IMR-90 (cell line): ENCODE results near the gene TMC4. TPM values are rescaled to one million over a fixed set of nuclear protein-coding genes. Genes with fewer than 3 reads are reported as not detected.

Source experiments
- ATAC-seq: fragments of 200-7000 bp; cut with Tn5 transposase; 2 replicates; pipeline ENCODE4 v1.9.1; 2020; ENCODE audit warnings: low read depth, mild to moderate bottlenecking, moderate library complexity
- BruUV-seq: library from RNA; stranded (reverse); fragments of 400-500 nt; replicated peaks from 2 replicates; lab custom pipeline; 2021; lab: Mats Ljungman, UMichigan
- CTCF ChIA-PET: fragments of 300-600 bp; formaldehyde crosslinking; extraction: SDS; loops from one replicate; lab custom pipeline; 2021; ENCODE audit warnings: antibody characterized with exemption; lab: Yijun Ruan, JAX
- POLR2A ChIA-PET: fragments of 300-600 bp; sonication (Branson Sonifier 250); formaldehyde crosslinking; loops from one replicate; lab custom pipeline; 2022; ENCODE audit warnings: antibody characterized with exemption; ENCODE audit not compliant: unreplicated experiment; lab: Charles Lee
- DNase-seq: peaks from one replicate; pipeline ENCODE4 v3.0.0; 2013
- H2AFZ ChIP-seq: replicated peaks from 2 replicates; pipeline ENCODE3; 2013; ENCODE audit warnings: low read length, mild to moderate bottlenecking; ENCODE audit not compliant: poor library complexity
- H2AK5ac ChIP-seq: 2 replicates; pipeline ENCODE4 v1.6.1; 2013; ENCODE audit warnings: low read depth, low read length, inconsistent platforms
- H2AK9ac ChIP-seq: replicated peaks from 2 replicates; pipeline ENCODE3; 2013; ENCODE audit warnings: mild to moderate bottlenecking, low read depth, low read length, moderate library complexity; ENCODE audit not compliant: poor library complexity
- H2BK120ac ChIP-seq: 2 replicates; pipeline ENCODE4 v1.6.1; 2013; ENCODE audit warnings: low read depth, low read length, inconsistent platforms
- H2BK15ac ChIP-seq: 3 replicates; pipeline ENCODE4 v1.6.1; 2013; ENCODE audit warnings: low read depth, low read length, inconsistent platforms
- H2BK20ac ChIP-seq: 2 replicates; pipeline ENCODE4 v1.6.1; 2013; ENCODE audit warnings: low read depth, mild to moderate bottlenecking, inconsistent platforms, low read length, moderate library complexity
- H2BK5ac ChIP-seq: 2 replicates; pipeline ENCODE4 v1.6.1; 2013; ENCODE audit warnings: mild to moderate bottlenecking, low read depth, low read length, inconsistent platforms; ENCODE audit not compliant: poor library complexity, severe bottlenecking
- H3K14ac ChIP-seq: replicated peaks from 2 replicates; pipeline ENCODE4 v1.6.1; 2013; ENCODE audit warnings: low read depth, low read length, inconsistent platforms
- H3K18ac ChIP-seq: 2 replicates; pipeline ENCODE4 v1.6.1; 2013; ENCODE audit warnings: low read depth, low read length, control low read depth
- H3K23ac ChIP-seq: 2 replicates; pipeline ENCODE4 v1.6.1; 2013; ENCODE audit warnings: low read depth, low read length, inconsistent platforms
- H3K27ac ChIP-seq: 2 replicates; pipeline ENCODE4 v1.5.1; 2013; ENCODE audit warnings: mild to moderate bottlenecking, control low read depth, low read length; ENCODE audit not compliant: insufficient read depth
- H3K27me3 ChIP-seq: 2 replicates; pipeline ENCODE4 v1.6.1; 2013; ENCODE audit warnings: low read length; ENCODE audit not compliant: control insufficient read depth, insufficient read depth
- H3K36me3 ChIP-seq: 2 replicates; pipeline ENCODE4 v1.6.1; 2013; ENCODE audit warnings: low read length, mixed read lengths; ENCODE audit not compliant: control insufficient read depth, insufficient read depth
- H3K4ac ChIP-seq: 2 replicates; pipeline ENCODE4 v1.6.1; 2013; ENCODE audit warnings: low read depth, low read length, inconsistent platforms
- H3K4me1 ChIP-seq: 2 replicates; pipeline ENCODE4 v1.6.1; 2013; ENCODE audit warnings: low read length, mixed read lengths; ENCODE audit not compliant: control insufficient read depth, insufficient read depth
- H3K4me2 ChIP-seq: 2 replicates; pipeline ENCODE4 v1.6.1; 2013; ENCODE audit warnings: low read depth, mild to moderate bottlenecking, control low read depth, low read length, moderate library complexity
- H3K4me3 ChIP-seq: 2 replicates; pipeline ENCODE4 v1.5.1; 2013; ENCODE audit warnings: low read depth, mild to moderate bottlenecking, control low read depth, low read length, moderate library complexity; ENCODE audit not compliant: insufficient read depth
- H3K56ac ChIP-seq: 2 replicates; pipeline ENCODE4 v1.6.1; 2013; ENCODE audit warnings: low read length, inconsistent platforms; ENCODE audit not compliant: insufficient read depth; ENCODE audit errors: extremely low read depth
- H3K79me1 ChIP-seq, 2 experiments: 2 replicates each; pipeline ENCODE4 v1.6.1; 2013; ENCODE audit warnings: low read length in 2 of 2, inconsistent platforms in 1 of 2, low read depth in 1 of 2
- H3K9ac ChIP-seq: 2 replicates; pipeline ENCODE4 v1.6.1; 2013; ENCODE audit warnings: low read depth, low read length, control low read depth
- H3K9me1 ChIP-seq: 2 replicates; pipeline ENCODE4 v1.6.1; 2013; ENCODE audit warnings: low read length, inconsistent platforms; ENCODE audit not compliant: insufficient read depth
- H3K9me3 ChIP-seq: 2 replicates; pipeline ENCODE4 v1.6.1; 2013; ENCODE audit warnings: low read length; ENCODE audit not compliant: control insufficient read depth, insufficient read depth
- H4K20me1 ChIP-seq: 2 replicates; pipeline ENCODE4 v1.6.1; 2013; ENCODE audit warnings: low read length, inconsistent platforms; ENCODE audit not compliant: insufficient read depth
- H4K5ac ChIP-seq: 2 replicates; pipeline ENCODE4 v1.6.1; 2013; ENCODE audit warnings: mild to moderate bottlenecking, low read depth, low read length, control low read depth
- H4K8ac ChIP-seq, 2 experiments: 2 replicates each; pipeline ENCODE4 v1.6.1; 2013; ENCODE audit warnings: low read depth in 2 of 2, low read length in 2 of 2, control low read depth in 1 of 2, inconsistent platforms in 1 of 2
- H4K91ac ChIP-seq: 2 replicates; pipeline ENCODE4 v1.6.1; 2013; ENCODE audit warnings: low read depth, low read length, inconsistent platforms; ENCODE audit not compliant: insufficient read depth
- BHLHE40 ChIP-seq: fragments of 150-350 bp; IDR thresholded peaks from 2 replicates; pipeline ENCODE4 v1.6.1; 2016; ENCODE audit warnings: mild to moderate bottlenecking, low read depth, low read length
- CEBPB ChIP-seq: IDR thresholded peaks from 2 replicates; pipeline ENCODE4 v1.6.1; 2012; ENCODE audit warnings: low read depth, low read length, improper control_type of control experiment
- CHD1 ChIP-seq: IDR thresholded peaks from 2 replicates; pipeline ENCODE4 v1.6.1; 2012; ENCODE audit warnings: low read depth, low read length, improper control_type of control experiment
- ELK1 ChIP-seq: fragments of 150-350 bp; IDR thresholded peaks from 2 replicates; pipeline ENCODE4 v1.6.1; 2016; ENCODE audit warnings: low read depth, mild to moderate bottlenecking, low read length, moderate library complexity, borderline replicate concordance
- FOS ChIP-seq: fragments of 150-350 bp; IDR thresholded peaks from 2 replicates; pipeline ENCODE4 v1.6.1; 2016; ENCODE audit warnings: low read depth, low read length
- NFE2L2 ChIP-seq: fragments of 150-350 bp; IDR thresholded peaks from 2 replicates; pipeline ENCODE4 v1.6.1; 2016; ENCODE audit warnings: low read depth, mild to moderate bottlenecking, low read length
- POLR2A ChIP-seq: IDR thresholded peaks from 2 replicates; pipeline ENCODE4 v1.6.1; 2012; ENCODE audit warnings: mild to moderate bottlenecking, low read depth, low read length
- RAD21 ChIP-seq: IDR thresholded peaks from 2 replicates; pipeline ENCODE4 v1.6.1; 2012; ENCODE audit warnings: low read length, improper control_type of control experiment
- RFX5 ChIP-seq: IDR thresholded peaks from 2 replicates; pipeline ENCODE4 v1.8.0; 2012; ENCODE audit warnings: low read depth, mild to moderate bottlenecking, low read length, moderate library complexity
- SMC3 ChIP-seq: fragments of 150-350 bp; IDR thresholded peaks from 2 replicates; pipeline ENCODE4 v1.6.1; 2016; ENCODE audit warnings: low read depth, mild to moderate bottlenecking, antibody characterized with exemption, low read length, moderate library complexity
- WGBS, 2 experiments: methylation state at CpG; one replicate each; pipeline versions ENCODE4 v1.1.5 to v1.1.7; 2013; ENCODE audit warnings: missing lambda C conversion rate in 2 of 2; ENCODE audit not compliant: insufficient read length in 1 of 2; ENCODE audit errors: extremely low coverage in 2 of 2; 5-methylcytosine and 5-hydroxymethylcytosine counted together
- dilution Hi-C: fragments of 300-500 bp; cut with HindIII; formaldehyde crosslinking; loops from one replicate; pipeline ENCODE4 v1.14.3; 2018; ENCODE audit warnings: low sequenced_read_pairs; ENCODE audit not compliant: unreplicated experiment
- in situ Hi-C: fragments of 300-500 bp; cut with MboI; formaldehyde crosslinking; loops from 3 replicates; pipeline ENCODE4 v1.14.3; 2019; ENCODE audit warnings: low sequenced_read_pairs, inconsistent platforms, mixed read lengths
- intact Hi-C: fragments of 100-400 bp; cut with micrococcal nuclease; formaldehyde crosslinking; loops from 2 replicates; pipeline ENCODE4 v1.10.0; 2022
- polyA plus RNA-seq, 3 experiments: library from polyadenylated mRNA; depleted of rRNA; stranded (reverse); fragments of >200 nt; gene quantifications; 2 replicates each; pipeline ENCODE4 v1.2.3, GENCODE V29; 2012; ENCODE audit warnings: low replicate concordance in 1 of 3
- total RNA-seq: library from RNA; depleted of rRNA; stranded (reverse); fragments of >200 nt; gene quantifications from 2 replicates; pipeline ENCODE4 v1.2.3, GENCODE V29; 2012
- TF ChIP-seq, protein P1 (sequence below): fragments of 150-350 bp; IDR thresholded peaks from 2 replicates; pipeline ENCODE4 v1.6.1; 2017; ENCODE audit warnings: mild to moderate bottlenecking, antibody characterized with exemption, low read length, low read depth
- TF ChIP-seq, protein P2 (sequence below): conservative IDR thresholded peaks from 2 replicates; pipeline ENCODE4 v1.5.1; 2012; ENCODE audit warnings: mild to moderate bottlenecking, low read depth, low read length, improper control_type of control experiment

TMC4 gene
- total and polyA plus RNA-seq, 2 of the 4 experiments (the other 2 are of a cell fraction), result 0.72 to 1.1 TPM

DNA sequence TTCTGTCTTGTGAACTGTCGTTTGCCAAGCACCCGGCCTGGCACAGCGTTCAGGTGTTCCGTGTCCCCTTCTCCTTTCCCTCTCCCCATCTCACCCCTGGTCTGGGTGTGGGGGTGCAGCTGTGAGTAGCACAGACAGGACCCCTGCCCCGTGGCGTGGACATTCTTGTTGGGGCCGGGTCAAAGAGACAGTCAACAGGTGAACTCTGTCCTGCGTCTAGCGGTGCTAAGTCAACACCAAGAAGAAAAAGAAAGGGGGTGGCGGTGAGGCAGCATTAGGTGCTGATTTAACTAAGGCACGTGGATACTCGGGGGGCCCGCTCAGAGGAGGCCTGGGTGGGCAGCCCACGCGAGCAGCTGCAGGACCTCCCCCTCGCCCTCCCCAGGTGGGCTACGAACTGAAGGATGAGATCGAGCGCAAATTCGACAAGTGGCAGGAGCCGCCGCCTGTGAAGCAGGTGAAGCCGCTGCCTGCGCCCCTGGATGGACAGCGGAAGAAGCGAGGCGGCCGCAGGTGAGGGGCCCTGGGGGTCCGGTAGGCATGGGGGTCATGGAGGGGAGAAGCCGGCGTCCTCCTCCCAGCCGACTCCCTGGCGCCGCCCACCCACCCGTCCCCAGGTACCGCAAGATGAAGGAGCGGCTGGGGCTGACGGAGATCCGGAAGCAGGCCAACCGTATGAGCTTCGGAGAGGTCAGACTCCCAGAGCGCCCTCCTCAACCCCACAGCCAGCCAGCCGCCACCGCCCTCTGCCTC is 45.1 kb downstream of the TMC4 start:
- DNase-seq (no peak), ATAC-seq (no peak)
- Histone ChIP-seq H2AFZ (no peak overlapping the region), H3K9me1 (no peaks in the 10 kb centered on the region), H4K91ac (no peak overlapping the region), H3K4me2 (no peak overlapping the region), H2AK5ac (no peak overlapping the region), H3K4ac (no peak overlapping the region), H2BK5ac (no peak overlapping the region), H4K8ac (no peak overlapping the region), H3K9ac (no peak overlapping the region), H3K9me3 (no peaks in the 10 kb centered on the region), H3K4me1 (no peaks in the 10 kb centered on the region), H4K5ac (no peak overlapping the region), H2BK20ac (no peak overlapping the region), H2BK120ac (no peak overlapping the region), H2AK9ac (no peak overlapping the region), H3K27me3 (no peaks in the 10 kb centered on the region), H3K79me1 (no peaks in the 10 kb centered on the region), H3K18ac (no peak overlapping the region), H4K20me1 (no peaks in the 10 kb centered on the region), H3K4me3 (no peak overlapping the region), H3K56ac (no peak overlapping the region), H2BK15ac (no peak overlapping the region), H3K14ac (no peak overlapping the region), H3K36me3 (peaks cover 67% of the 10 kb centered on the region), H3K23ac (no peak overlapping the region), H3K27ac (no peak overlapping the region)
- ChIA-PET CTCF (no interaction called here), POLR2A (no interaction called here)
- intact Hi-C loops (no loop called here), dilution Hi-C loops (no loop called here), in situ Hi-C loops (loop anchor here (25.0 kb wide), 1 partner anchor 1534 kb away; the partner anchor contains the start of gene U2AF2)
- BruUV-seq, result no TSS peak
- WGBS, 2 experiments, result 93% methylated on average over 18 of the region's 44 CpGs; no CpG with 5 or more reads in 1 of the 2 experiments
- TF ChIP-seq CEBPB (no peak), CHD1 (no peak), RAD21 (no peak), POLR2A (no peak), ELK1 (no peak), FOS (no peak), RFX5 (no peak), BHLHE40 (no peak), NFE2L2 (no peak), SMC3 (no peak)
- TF ChIP-seq, protein P1, sequence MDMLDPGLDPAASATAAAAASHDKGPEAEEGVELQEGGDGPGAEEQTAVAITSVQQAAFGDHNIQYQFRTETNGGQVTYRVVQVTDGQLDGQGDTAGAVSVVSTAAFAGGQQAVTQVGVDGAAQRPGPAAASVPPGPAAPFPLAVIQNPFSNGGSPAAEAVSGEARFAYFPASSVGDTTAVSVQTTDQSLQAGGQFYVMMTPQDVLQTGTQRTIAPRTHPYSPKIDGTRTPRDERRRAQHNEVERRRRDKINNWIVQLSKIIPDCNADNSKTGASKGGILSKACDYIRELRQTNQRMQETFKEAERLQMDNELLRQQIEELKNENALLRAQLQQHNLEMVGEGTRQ, result no peak
- TF ChIP-seq, protein P2, sequence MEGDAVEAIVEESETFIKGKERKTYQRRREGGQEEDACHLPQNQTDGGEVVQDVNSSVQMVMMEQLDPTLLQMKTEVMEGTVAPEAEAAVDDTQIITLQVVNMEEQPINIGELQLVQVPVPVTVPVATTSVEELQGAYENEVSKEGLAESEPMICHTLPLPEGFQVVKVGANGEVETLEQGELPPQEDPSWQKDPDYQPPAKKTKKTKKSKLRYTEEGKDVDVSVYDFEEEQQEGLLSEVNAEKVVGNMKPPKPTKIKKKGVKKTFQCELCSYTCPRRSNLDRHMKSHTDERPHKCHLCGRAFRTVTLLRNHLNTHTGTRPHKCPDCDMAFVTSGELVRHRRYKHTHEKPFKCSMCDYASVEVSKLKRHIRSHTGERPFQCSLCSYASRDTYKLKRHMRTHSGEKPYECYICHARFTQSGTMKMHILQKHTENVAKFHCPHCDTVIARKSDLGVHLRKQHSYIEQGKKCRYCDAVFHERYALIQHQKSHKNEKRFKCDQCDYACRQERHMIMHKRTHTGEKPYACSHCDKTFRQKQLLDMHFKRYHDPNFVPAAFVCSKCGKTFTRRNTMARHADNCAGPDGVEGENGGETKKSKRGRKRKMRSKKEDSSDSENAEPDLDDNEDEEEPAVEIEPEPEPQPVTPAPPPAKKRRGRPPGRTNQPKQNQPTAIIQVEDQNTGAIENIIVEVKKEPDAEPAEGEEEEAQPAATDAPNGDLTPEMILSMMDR, result no peak
